AG04450 (cell line): ENCODE data around the gene GMCL1. TPM values are rescaled to one million over a fixed set of nuclear protein-coding genes. Genes with fewer than 3 reads are reported as not detected.

Experiments
- CTCF ChIA-PET: fragments of 300-600, 350-600 bp; formaldehyde crosslinking; extraction: SDS; loops from one replicate; lab custom pipeline; 2022; ENCODE audit warnings: antibody characterized with exemption, inconsistent platforms; lab: Charles Lee
- POLR2A ChIA-PET: fragments of 350-600 bp; formaldehyde crosslinking; extraction: SDS; loops from one replicate; lab custom pipeline; 2021; ENCODE audit warnings: antibody characterized with exemption, inconsistent platforms; lab: Yijun Ruan, JAX
- DNase-seq: peaks from one replicate; pipeline ENCODE4 v3.0.0-alpha.2; 2011; ENCODE audit warnings: low read depth, low spot score
- H3K27ac ChIP-seq: one replicate; pipeline ENCODE4 v1.5.1; 2012; ENCODE audit warnings: low read depth, low read length, control low read depth
- H3K27me3 ChIP-seq: one replicate; pipeline ENCODE4 v1.6.0; 2012; ENCODE audit warnings: low read length; ENCODE audit not compliant: control insufficient read depth, insufficient read depth
- H3K4me3 ChIP-seq: 2 replicates; pipeline ENCODE4 v1.5.1; 2011; ENCODE audit warnings: mild to moderate bottlenecking, low read depth, low read length, control low read depth
- H3K9me3 ChIP-seq: 2 replicates; pipeline ENCODE4 v1.5.1; 2012; ENCODE audit warnings: low read length; ENCODE audit not compliant: control insufficient read depth, insufficient read depth
- polyA plus RNA-seq: library from polyadenylated mRNA; depleted of rRNA; stranded (reverse); fragments of >200 nt; gene quantifications from 2 replicates; pipeline ENCODE4 v1.2.3, GENCODE V29; 2011
- TF ChIP-seq, protein P1 (sequence below): IDR thresholded peaks from 2 replicates; pipeline ENCODE4 v1.5.1; 2011; ENCODE audit warnings: low read depth, low read length, control low read depth, inconsistent platforms

GMCL1 gene
- polyA plus RNA-seq, 1 experiment, result 7.2 TPM

DNA sequence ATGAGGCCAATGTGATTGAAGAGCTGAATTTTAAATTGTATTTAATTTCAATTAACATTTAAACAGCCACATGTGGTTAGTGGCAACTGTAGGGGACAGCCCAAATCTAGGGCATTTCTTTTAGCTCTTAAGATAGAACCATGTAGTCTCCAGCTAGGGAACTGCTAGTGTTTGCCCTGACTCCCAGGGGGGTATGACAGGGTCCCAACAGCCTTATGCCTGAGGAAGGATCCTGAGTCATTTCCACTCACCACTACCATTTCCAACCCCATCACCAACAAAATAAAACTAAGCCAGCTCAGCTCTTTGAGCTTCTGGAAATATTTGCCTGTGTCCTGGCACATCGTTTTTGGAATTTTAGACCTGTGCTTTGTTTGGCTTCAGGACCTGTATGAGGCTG, 13.7 kb upstream of the GMCL1 start:
- Histone ChIP-seq H3K4me3 (no peak overlapping the region), H3K9me3 (no peaks in the 10 kb centered on the region), H3K27ac (no peak overlapping the region), H3K27me3 (no peaks in the 10 kb centered on the region)
- DNase-seq, result no peak
- TF ChIP-seq, protein P1, sequence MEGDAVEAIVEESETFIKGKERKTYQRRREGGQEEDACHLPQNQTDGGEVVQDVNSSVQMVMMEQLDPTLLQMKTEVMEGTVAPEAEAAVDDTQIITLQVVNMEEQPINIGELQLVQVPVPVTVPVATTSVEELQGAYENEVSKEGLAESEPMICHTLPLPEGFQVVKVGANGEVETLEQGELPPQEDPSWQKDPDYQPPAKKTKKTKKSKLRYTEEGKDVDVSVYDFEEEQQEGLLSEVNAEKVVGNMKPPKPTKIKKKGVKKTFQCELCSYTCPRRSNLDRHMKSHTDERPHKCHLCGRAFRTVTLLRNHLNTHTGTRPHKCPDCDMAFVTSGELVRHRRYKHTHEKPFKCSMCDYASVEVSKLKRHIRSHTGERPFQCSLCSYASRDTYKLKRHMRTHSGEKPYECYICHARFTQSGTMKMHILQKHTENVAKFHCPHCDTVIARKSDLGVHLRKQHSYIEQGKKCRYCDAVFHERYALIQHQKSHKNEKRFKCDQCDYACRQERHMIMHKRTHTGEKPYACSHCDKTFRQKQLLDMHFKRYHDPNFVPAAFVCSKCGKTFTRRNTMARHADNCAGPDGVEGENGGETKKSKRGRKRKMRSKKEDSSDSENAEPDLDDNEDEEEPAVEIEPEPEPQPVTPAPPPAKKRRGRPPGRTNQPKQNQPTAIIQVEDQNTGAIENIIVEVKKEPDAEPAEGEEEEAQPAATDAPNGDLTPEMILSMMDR, result no peak
- POLR2A ChIA-PET, result no interaction called here
- CTCF ChIA-PET, result interaction anchor here (0.5 to 18.5 kb wide), 13 partner anchors 11 to 97 kb away, joined by 3 to 765 read pairs (median 21); partner anchors contain the start of genes ANXA4 and GMCL1

DNA sequence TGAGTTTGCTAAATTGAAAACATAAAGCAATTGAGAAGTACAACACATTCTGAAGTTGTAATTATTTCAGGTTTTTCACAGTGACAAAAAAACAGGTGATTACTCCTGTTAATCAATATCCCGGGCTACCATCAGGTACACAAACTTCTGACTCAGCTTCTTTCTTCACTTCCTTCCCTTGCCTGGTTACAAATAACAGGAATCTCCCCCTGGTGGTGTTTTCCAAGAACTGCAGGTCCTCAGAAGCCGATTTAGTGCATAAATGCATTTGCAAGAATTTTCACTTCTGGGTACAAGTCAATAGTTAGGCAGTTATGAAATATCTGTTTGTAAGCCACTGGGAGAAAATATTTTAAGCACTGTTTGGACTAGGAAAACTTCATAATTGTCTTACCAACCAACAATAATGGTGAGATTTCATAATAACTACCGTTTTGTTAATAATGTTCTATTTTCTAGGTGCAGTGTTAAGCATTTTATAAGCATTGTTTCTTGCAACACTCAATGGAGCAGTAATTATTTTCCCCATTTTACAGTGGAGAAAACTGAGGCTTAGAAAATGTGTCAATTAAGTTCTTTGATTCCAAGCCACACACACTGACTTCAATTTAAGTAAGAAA, 12.4 kb upstream of the GMCL1 start:
- Histone ChIP-seq H3K9me3 (no peaks in the 10 kb centered on the region), H3K27me3 (no peaks in the 10 kb centered on the region), H3K27ac (no peak overlapping the region), H3K4me3 (no peak overlapping the region)
- CTCF ChIA-PET, result interaction anchor here (0.5 to 18.5 kb wide), 39 partner anchors 9 to 305 kb away, joined by 3 to 765 read pairs (median 4); partner anchors contain the start of genes ANXA4 and GMCL1
- TF ChIP-seq, protein P1, result peak; percentile 90
- peak; percentile 76 for DNase-seq
- POLR2A ChIA-PET, result interaction anchor here (0.9 to 1.1 kb wide), 2 partner anchors 75 to 92 kb away, joined by 3 to 4 read pairs; partner anchors contain the start of gene ANXA4

DNA sequence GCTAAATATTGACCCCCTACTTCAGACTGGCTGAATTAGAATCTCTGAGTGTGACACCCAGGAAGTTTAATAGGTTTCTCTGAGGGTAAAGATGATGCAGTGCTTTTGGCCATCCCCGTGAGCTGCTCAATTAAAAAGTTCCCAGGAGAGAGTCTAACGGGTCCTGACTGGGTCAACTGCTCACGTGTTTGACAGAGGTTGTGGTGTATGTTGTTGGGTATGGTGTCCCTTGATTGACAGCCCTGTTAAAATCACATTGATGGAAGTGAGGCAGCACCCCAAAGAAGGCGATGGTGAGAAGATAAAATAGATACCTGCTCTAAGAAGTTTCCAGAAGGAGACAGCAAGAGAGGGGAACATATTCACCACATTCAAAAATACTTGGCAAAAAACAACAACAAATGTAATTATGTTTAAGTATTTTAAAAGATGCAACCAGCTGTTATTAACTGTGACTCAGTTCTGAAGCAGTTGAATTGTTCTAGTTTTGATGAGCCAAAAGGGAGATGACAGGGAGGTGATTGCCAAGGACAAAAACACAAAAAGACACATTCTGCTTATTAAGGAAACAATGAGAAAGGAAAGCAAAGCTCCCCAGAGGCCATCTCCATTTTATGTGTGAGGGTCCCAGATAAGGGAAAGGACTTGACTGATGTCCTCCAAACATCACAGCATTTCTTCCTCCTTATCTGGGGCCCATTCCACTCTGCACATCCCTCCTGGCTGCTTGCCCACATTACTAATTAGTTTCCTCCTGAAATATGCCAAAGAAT, 11.5 kb upstream of the GMCL1 start:
- Histone ChIP-seq H3K9me3 (no peaks in the 10 kb centered on the region), H3K4me3 (no peak overlapping the region), H3K27me3 (no peaks in the 10 kb centered on the region), H3K27ac (no peak overlapping the region)
- DNase-seq, result no peak
- TF ChIP-seq, protein P1, result no peak
- POLR2A ChIA-PET, result interaction anchor here (1.1 kb wide), 1 partner anchor 93 kb away, joined by 3 read pairs; no protein-coding TSS in a partner anchor
- CTCF ChIA-PET, result interaction anchor here (0.6 to 18.5 kb wide), 14 partner anchors 9 to 103 kb away, joined by 3 to 765 read pairs (median 10); partner anchors contain the start of genes ANXA4 and GMCL1

DNA sequence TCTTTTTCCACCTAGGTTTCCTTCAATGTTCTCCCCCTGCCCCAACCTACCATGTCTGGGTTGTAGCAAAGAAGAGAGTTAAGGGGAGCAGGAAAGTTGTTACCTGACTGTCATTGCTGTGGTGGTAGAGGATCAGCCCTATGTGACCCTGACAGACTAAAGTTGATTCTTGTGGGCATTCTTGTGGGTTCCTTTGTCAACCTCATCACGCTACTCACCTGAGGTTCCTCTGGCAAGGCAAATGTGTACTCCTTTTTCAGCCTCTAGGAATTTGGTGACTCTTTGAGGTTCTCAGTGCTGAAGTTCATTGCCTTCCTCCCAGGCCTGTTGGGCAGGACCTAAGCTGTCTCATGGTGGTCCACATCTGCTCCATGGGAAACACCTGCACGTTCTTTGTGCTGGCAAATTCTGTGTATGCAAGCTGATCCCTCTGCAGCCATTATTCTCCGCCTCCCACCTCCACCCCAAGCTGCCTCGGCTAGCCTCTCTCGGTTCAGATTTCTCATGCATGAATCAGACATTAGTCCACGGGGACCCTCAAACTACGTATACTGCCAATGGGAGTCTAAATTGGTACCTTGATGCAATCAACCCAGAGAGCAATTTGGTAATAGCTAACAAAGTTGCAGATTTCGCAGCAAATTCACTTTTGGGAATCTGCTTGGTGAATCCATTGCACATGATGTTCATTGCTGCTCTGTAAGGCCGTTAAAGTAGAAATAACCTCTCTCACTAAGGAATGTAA, 1.5 kb upstream of the GMCL1 start:
- no peak for DNase-seq
- CTCF ChIA-PET, result interaction anchor here (0.6 to 5.0 kb wide), 5 partner anchors 11 to 422 kb away, joined by 3 to 34 read pairs (median 3); no protein-coding TSS in a partner anchor
- H3K27ac ChIP-seq, result no peak overlapping the region

More for the DNA sequence above, 1.5 kb upstream of the GMCL1 start:
- Histone ChIP-seq H3K4me3 (no peak overlapping the region), H3K27me3 (no peaks in the 10 kb centered on the region), H3K9me3 (no peaks in the 10 kb centered on the region; the same call in 1 of the 2 replicates)
- TF ChIP-seq, protein P1, result no peak
- POLR2A ChIA-PET, result no interaction called here
